HCT116 (cell line): ENCODE results near the gene MUC5B. TPM values are rescaled to one million over a fixed set of nuclear protein-coding genes. Genes with fewer than 3 reads are reported as not detected.

Source experiments
- ATAC-seq: fragments of 200-7000 bp; cut with Tn5 transposase; 2 replicates; pipeline ENCODE4 v1.9.1; 2020; ENCODE audit warnings: mild to moderate bottlenecking, moderate library complexity
- BruUV-seq: library from RNA; stranded (reverse); fragments of 400-500 nt; replicated peaks from 2 replicates; lab custom pipeline; 2021; lab: Mats Ljungman, UMichigan
- CTCF ChIA-PET: fragments of 300-600 bp; sonication (Branson Sonifier 250); formaldehyde crosslinking; loops from one replicate; lab custom pipeline; 2021; ENCODE audit warnings: antibody characterized with exemption; lab: Charles Lee
- POLR2A ChIA-PET: fragments of 300-600, 350-600 bp; sonication (Branson Sonifier 250); formaldehyde crosslinking; loops from one replicate; lab custom pipeline; 2021; ENCODE audit warnings: antibody characterized with exemption; lab: Charles Lee
- RAD21 ChIA-PET, 2 experiments: fragments of 300-600 bp; sonication (Branson Sonifier 250); formaldehyde crosslinking; loops; one replicate each; lab custom pipeline; 2023; ENCODE audit warnings: low total read pairs in 2 of 2; ENCODE audit not compliant: uncharacterized antibody in 2 of 2, unreplicated experiment in 2 of 2, low non-redundant PET in 1 of 2; lab: Charles Lee
- DNase-seq: peaks from one replicate; pipeline ENCODE4 v3.0.0-alpha.2; 2010; ENCODE audit warnings: low read depth, low spot score
- H2AFZ ChIP-seq: fragments of 200-600 bp; shearing (Covaris generic), sonication (generic); 2 replicates; pipeline ENCODE4 v1.6.1; 2017; ENCODE audit warnings: low read depth, mixed run types, mixed read lengths, antibody characterized with exemption, low read length; ENCODE audit not compliant: poor library complexity, severe bottlenecking
- H3K27ac ChIP-seq: 2 replicates; pipeline ENCODE4 v1.5.1; 2012; ENCODE audit warnings: low read depth, low read length
- H3K27me3 ChIP-seq: fragments of 200-600 bp; sonication (generic); 2 replicates; pipeline ENCODE4 v1.6.1; 2016; ENCODE audit warnings: mixed run types, low read length, mixed read lengths; ENCODE audit not compliant: insufficient read depth
- H3K36me3 ChIP-seq, 2 experiments: fragments of 200-500 bp in 1 of 2; fragments of 200-600 bp in 1 of 2; sonication (Bioruptor generic) in 1 of 2; sonication (generic) in 1 of 2; 2 replicates each; pipeline versions ENCODE4 v1.5.1 to v1.6.1; 2014 to 2016; ENCODE audit warnings: low read length in 2 of 2, inconsistent platforms in 1 of 2, mixed read lengths in 1 of 2, mixed run types in 1 of 2; ENCODE audit not compliant: insufficient read depth in 2 of 2, control insufficient read depth in 1 of 2
- H3K4me1 ChIP-seq, 2 experiments: fragments of 200-600 bp in 1 of 2; sonication (generic) in 1 of 2; 2 replicates each; pipeline versions ENCODE4 v1.5.1 to v1.6.1; 2012 to 2017; ENCODE audit warnings: low read length in 2 of 2, inconsistent platforms in 1 of 2, mild to moderate bottlenecking in 1 of 2, mixed read lengths in 1 of 2, mixed run types in 1 of 2, moderate library complexity in 1 of 2; ENCODE audit not compliant: insufficient read depth in 2 of 2, control insufficient read depth in 1 of 2
- H3K4me2 ChIP-seq: fragments of 200-600 bp; sonication (generic); 2 replicates; pipeline ENCODE4 v1.6.1; 2017; ENCODE audit warnings: mixed run types, low read length, mixed read lengths
- H3K4me3 ChIP-seq, 2 experiments: fragments of 200-600 bp in 1 of 2; sonication (generic) in 1 of 2; replicated peaks in 1 of 2; 2 replicates each; pipeline ENCODE4 v1.5.1; 2011 to 2016; ENCODE audit warnings: low read length in 2 of 2, control low read depth in 1 of 2, low read depth in 1 of 2, mild to moderate bottlenecking in 1 of 2, mixed read lengths in 1 of 2, mixed run types in 1 of 2
- H3K79me2 ChIP-seq: fragments of 200-600 bp; sonication (generic); 2 replicates; pipeline ENCODE4 v1.6.1; 2017; ENCODE audit warnings: mild to moderate bottlenecking, mixed run types, low read length, moderate library complexity, mixed read lengths; ENCODE audit not compliant: insufficient read depth
- H3K9ac ChIP-seq: fragments of 200-600 bp; sonication (generic); 2 replicates; pipeline ENCODE4 v1.6.1; 2016; ENCODE audit warnings: low read length, mixed read lengths
- H3K9me2 ChIP-seq: fragments of 200-600 bp; sonication (generic), shearing (Covaris generic); 2 replicates; pipeline ENCODE4 v1.6.1; 2017; ENCODE audit warnings: mixed run types, mild to moderate bottlenecking, moderate library complexity; ENCODE audit not compliant: insufficient read depth
- H3K9me3 ChIP-seq, 2 experiments: fragments of 200-500 bp in 1 of 2; fragments of 200-600 bp in 1 of 2; sonication (Bioruptor generic) in 1 of 2; sonication (generic) in 1 of 2; 2 replicates each; pipeline ENCODE4 v1.6.1; 2014 to 2017; ENCODE audit warnings: low read length in 2 of 2, mixed read lengths in 2 of 2, inconsistent platforms in 1 of 2, low read depth in 1 of 2, mild to moderate bottlenecking in 1 of 2, mixed run types in 1 of 2, moderate library complexity in 1 of 2; ENCODE audit not compliant: control insufficient read depth in 1 of 2, insufficient read depth in 1 of 2
- H4K20me1 ChIP-seq: fragments of 200-600 bp; sonication (generic), shearing (Covaris generic); 2 replicates; pipeline ENCODE4 v1.6.1; 2017; ENCODE audit warnings: mixed run types, mild to moderate bottlenecking, moderate library complexity; ENCODE audit not compliant: insufficient read depth
- CBX3 ChIP-seq: IDR thresholded peaks from 2 replicates; pipeline ENCODE4 v1.6.1; 2012; ENCODE audit warnings: low read depth
- CEBPB ChIP-seq: IDR thresholded peaks from 2 replicates; pipeline ENCODE4 v1.6.1; 2012; ENCODE audit warnings: low read depth
- EGR1 ChIP-seq: IDR thresholded peaks from 2 replicates; pipeline ENCODE4 v1.6.1; 2012; ENCODE audit warnings: low read depth
- ELF1 ChIP-seq: IDR thresholded peaks from 2 replicates; pipeline ENCODE4 v1.6.1; 2012; ENCODE audit warnings: low read depth, borderline replicate concordance
- EZH2phosphoT487 ChIP-seq: fragments of 200-600 bp; IDR thresholded peaks from 2 replicates; pipeline ENCODE4 v1.6.1; 2018; ENCODE audit warnings: antibody characterized with exemption, borderline replicate concordance
- FOSL1 ChIP-seq: IDR thresholded peaks from 2 replicates; pipeline ENCODE4 v1.6.1; 2012; ENCODE audit warnings: low read depth
- JUND ChIP-seq: IDR thresholded peaks from 2 replicates; pipeline ENCODE4 v1.6.1; 2012
- POLR2A ChIP-seq: IDR thresholded peaks from 2 replicates; pipeline ENCODE4 v1.7.0; 2011; ENCODE audit warnings: borderline replicate concordance; ENCODE audit not compliant: insufficient read depth, insufficient read length; ENCODE audit errors: extremely low read depth
- POLR2AphosphoS5 ChIP-seq: IDR thresholded peaks from 2 replicates; pipeline ENCODE4 v1.6.1; 2011; ENCODE audit warnings: mild to moderate bottlenecking, low read depth, low read length, moderate library complexity
- SP1 ChIP-seq: IDR thresholded peaks from 2 replicates; pipeline ENCODE4 v1.6.1; 2012; ENCODE audit warnings: low read depth
- TCF7L2 ChIP-seq: IDR thresholded peaks from 2 replicates; pipeline ENCODE4 v1.7.0; 2011; ENCODE audit warnings: borderline replicate concordance, inconsistent platforms; ENCODE audit not compliant: insufficient read depth, insufficient read length; ENCODE audit errors: extremely low read depth
- ZNF274 ChIP-seq: fragments of 200-500 bp; sonication (Bioruptor generic); IDR thresholded peaks from 2 replicates; pipeline ENCODE4 v1.6.1; 2014; ENCODE audit warnings: mild to moderate bottlenecking, low read depth, low read length, inconsistent platforms
- intact Hi-C: fragments of 100-400 bp; cut with micrococcal nuclease; formaldehyde crosslinking; loops from 2 replicates; pipeline ENCODE4 v1.10.0; 2022
- total RNA-seq: library from RNA; stranded (reverse); gene quantifications from one replicate; pipeline ENCODE4 v1.2.1, GENCODE V29; 2021; ENCODE audit not compliant: unreplicated experiment
- TF ChIP-seq, protein P1 (sequence below): IDR thresholded peaks from 2 replicates; pipeline ENCODE4 v1.6.1; 2012
- TF ChIP-seq, protein P2 (sequence below): IDR thresholded peaks from 2 replicates; pipeline ENCODE4 v1.6.1; 2012; ENCODE audit warnings: low read depth
- TF ChIP-seq, protein P3 (sequence below): IDR thresholded peaks from 2 replicates; pipeline ENCODE4 v1.6.1; 2011; ENCODE audit warnings: mild to moderate bottlenecking, low read length, moderate library complexity; ENCODE audit not compliant: insufficient replicate concordance; ENCODE audit errors: extremely low read depth
- TF ChIP-seq, protein P4 (sequence below), 3 experiments: fragments of 200-600 bp in 1 of 3; sonication (generic) in 1 of 3; IDR thresholded peaks in 2 of 3; conservative IDR thresholded peaks in 1 of 3; 2 replicates each; pipeline ENCODE4 v1.5.1; 2012 to 2017; ENCODE audit warnings: low read depth in 2 of 3, low read length in 2 of 3, antibody characterized with exemption in 1 of 3, borderline replicate concordance in 1 of 3, control low read depth in 1 of 3, mild to moderate bottlenecking in 1 of 3, mixed read lengths in 1 of 3, mixed run types in 1 of 3, moderate library complexity in 1 of 3; ENCODE audit not compliant: insufficient read depth in 1 of 3
- TF ChIP-seq, protein P5 (sequence below): IDR thresholded peaks from 2 replicates; pipeline ENCODE4 v1.6.1; 2012

The MUC5B gene
- total RNA-seq, 1 experiment from 2014 or later: 1.5 TPM

DNA sequence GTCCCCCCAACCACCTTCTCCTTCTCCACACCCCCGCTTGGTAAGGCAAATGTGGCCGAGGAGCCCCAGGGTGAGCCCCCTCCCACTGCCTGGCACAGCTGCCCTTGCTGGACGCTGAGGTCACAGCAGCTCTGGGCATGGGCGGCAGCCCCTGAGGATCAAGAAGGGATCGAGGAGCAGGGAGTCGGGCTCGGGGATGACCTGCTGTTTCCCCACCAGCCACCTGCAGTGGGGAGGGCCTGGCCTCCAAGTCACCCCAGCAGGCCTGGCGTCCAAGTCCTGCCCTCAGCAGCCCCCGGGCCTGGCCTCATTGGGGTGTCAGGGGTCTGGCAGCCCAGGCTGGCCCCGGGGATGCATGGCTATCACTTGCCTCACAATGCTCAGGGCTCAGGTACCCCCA is 41.4 kb upstream of the MUC5B start:
- Histone ChIP-seq H3K9ac (no peak overlapping the region), H3K36me3 (no peaks in the 10 kb centered on the region), H4K20me1 (no peaks in the 10 kb centered on the region), H3K9me2 (no peaks in the 10 kb centered on the region), H2AFZ (no peak overlapping the region), H3K9me3 (no peaks in the 10 kb centered on the region), H3K79me2 (no peaks in the 10 kb centered on the region), H3K4me3 (no peak overlapping the region)
- ChIA-PET RAD21 (no interaction called here), CTCF (no interaction called here), POLR2A (no interaction called here)
- no TSS peak for BruUV-seq
- no peak for ATAC-seq
- TF ChIP-seq ELF1: no peak
- TF ChIP-seq, protein P1, sequence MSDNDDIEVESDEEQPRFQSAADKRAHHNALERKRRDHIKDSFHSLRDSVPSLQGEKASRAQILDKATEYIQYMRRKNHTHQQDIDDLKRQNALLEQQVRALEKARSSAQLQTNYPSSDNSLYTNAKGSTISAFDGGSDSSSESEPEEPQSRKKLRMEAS: no peak
- no peak for TF ChIP-seq POLR2A
- TF ChIP-seq FOSL1: no peak
- no peak for TF ChIP-seq JUND
- TF ChIP-seq, protein P2, sequence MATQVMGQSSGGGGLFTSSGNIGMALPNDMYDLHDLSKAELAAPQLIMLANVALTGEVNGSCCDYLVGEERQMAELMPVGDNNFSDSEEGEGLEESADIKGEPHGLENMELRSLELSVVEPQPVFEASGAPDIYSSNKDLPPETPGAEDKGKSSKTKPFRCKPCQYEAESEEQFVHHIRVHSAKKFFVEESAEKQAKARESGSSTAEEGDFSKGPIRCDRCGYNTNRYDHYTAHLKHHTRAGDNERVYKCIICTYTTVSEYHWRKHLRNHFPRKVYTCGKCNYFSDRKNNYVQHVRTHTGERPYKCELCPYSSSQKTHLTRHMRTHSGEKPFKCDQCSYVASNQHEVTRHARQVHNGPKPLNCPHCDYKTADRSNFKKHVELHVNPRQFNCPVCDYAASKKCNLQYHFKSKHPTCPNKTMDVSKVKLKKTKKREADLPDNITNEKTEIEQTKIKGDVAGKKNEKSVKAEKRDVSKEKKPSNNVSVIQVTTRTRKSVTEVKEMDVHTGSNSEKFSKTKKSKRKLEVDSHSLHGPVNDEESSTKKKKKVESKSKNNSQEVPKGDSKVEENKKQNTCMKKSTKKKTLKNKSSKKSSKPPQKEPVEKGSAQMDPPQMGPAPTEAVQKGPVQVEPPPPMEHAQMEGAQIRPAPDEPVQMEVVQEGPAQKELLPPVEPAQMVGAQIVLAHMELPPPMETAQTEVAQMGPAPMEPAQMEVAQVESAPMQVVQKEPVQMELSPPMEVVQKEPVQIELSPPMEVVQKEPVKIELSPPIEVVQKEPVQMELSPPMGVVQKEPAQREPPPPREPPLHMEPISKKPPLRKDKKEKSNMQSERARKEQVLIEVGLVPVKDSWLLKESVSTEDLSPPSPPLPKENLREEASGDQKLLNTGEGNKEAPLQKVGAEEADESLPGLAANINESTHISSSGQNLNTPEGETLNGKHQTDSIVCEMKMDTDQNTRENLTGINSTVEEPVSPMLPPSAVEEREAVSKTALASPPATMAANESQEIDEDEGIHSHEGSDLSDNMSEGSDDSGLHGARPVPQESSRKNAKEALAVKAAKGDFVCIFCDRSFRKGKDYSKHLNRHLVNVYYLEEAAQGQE: no peak
- TF ChIP-seq CEBPB: no peak
- TF ChIP-seq TCF7L2: no peak
- TF ChIP-seq CBX3: no peak
- TF ChIP-seq EGR1: no peak
- no peak for TF ChIP-seq POLR2AphosphoS5
- no peak for TF ChIP-seq ZNF274
- TF ChIP-seq, protein P3, sequence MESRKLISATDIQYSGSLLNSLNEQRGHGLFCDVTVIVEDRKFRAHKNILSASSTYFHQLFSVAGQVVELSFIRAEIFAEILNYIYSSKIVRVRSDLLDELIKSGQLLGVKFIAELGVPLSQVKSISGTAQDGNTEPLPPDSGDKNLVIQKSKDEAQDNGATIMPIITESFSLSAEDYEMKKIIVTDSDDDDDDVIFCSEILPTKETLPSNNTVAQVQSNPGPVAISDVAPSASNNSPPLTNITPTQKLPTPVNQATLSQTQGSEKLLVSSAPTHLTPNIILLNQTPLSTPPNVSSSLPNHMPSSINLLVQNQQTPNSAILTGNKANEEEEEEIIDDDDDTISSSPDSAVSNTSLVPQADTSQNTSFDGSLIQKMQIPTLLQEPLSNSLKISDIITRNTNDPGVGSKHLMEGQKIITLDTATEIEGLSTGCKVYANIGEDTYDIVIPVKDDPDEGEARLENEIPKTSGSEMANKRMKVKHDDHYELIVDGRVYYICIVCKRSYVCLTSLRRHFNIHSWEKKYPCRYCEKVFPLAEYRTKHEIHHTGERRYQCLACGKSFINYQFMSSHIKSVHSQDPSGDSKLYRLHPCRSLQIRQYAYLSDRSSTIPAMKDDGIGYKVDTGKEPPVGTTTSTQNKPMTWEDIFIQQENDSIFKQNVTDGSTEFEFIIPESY: no peak
- no peak for TF ChIP-seq SP1
- TF ChIP-seq, protein P4, sequence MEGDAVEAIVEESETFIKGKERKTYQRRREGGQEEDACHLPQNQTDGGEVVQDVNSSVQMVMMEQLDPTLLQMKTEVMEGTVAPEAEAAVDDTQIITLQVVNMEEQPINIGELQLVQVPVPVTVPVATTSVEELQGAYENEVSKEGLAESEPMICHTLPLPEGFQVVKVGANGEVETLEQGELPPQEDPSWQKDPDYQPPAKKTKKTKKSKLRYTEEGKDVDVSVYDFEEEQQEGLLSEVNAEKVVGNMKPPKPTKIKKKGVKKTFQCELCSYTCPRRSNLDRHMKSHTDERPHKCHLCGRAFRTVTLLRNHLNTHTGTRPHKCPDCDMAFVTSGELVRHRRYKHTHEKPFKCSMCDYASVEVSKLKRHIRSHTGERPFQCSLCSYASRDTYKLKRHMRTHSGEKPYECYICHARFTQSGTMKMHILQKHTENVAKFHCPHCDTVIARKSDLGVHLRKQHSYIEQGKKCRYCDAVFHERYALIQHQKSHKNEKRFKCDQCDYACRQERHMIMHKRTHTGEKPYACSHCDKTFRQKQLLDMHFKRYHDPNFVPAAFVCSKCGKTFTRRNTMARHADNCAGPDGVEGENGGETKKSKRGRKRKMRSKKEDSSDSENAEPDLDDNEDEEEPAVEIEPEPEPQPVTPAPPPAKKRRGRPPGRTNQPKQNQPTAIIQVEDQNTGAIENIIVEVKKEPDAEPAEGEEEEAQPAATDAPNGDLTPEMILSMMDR (IDR thresholded peaks at IDR 0.05 in 2 of 3, conservative IDR thresholded peaks at IDR 0.05 in 1 of 3; ENCODE audit: borderline replicate concordance in 1 of 3, insufficient read depth in 1 of 3, low read depth in 2 of 3, low read length in 2 of 3): no peak
- no peak for TF ChIP-seq EZH2phosphoT487
- TF ChIP-seq, protein P5, sequence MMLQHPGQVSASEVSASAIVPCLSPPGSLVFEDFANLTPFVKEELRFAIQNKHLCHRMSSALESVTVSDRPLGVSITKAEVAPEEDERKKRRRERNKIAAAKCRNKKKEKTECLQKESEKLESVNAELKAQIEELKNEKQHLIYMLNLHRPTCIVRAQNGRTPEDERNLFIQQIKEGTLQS: no peak
- TF ChIP-seq, all 23 proteins: peak for 0
- H3K4me1 ChIP-seq: no peaks in the 10 kb centered on the region
- no peak overlapping the region for H3K4me2 ChIP-seq
- H3K27ac ChIP-seq: no peak overlapping the region
- intact Hi-C loops: no loop called here
- no peaks in the 10 kb centered on the region for H3K27me3 ChIP-seq
- no peak for DNase-seq
